ENCODE data around the gene CHCHD6. TPM values are rescaled to one million over a fixed set of nuclear protein-coding genes. Genes with fewer than 3 reads are reported as not detected.

Gene CHCHD6
- total RNA-seq, 1 donor from 2014 or later: 31.0 TPM

GRCh38 chr3:126965526-126966080 lies 261.6 kb downstream of the CHCHD6 start:
- no peak overlapping the region for H3K27ac Mint-ChIP-seq
- no peak for DNase-seq (ENCODE audit: low spot score in 2 of 2, unreplicated experiment in 2 of 2)
- no peaks in the 10 kb centered on the region for H3K9me3 Mint-ChIP-seq
- no peaks in the 10 kb centered on the region for H3K4me1 Mint-ChIP-seq
- no peak overlapping the region for H3K4me3 Mint-ChIP-seq
- peaks cover 2% of the 10 kb centered on the region for H3K36me3 Mint-ChIP-seq
- peaks cover 34% of the 10 kb centered on the region for H3K27me3 Mint-ChIP-seq (ENCODE audit: low read depth)
- TF ChIP-seq CTCF (IDR thresholded peaks at IDR 0.05; ENCODE audit: unreplicated experiment): no peak

GRCh38 chr3:126967386-126967785 lies 263.3 kb downstream of the CHCHD6 start:
- DNase-seq (ENCODE audit: low spot score in 2 of 2, unreplicated experiment in 2 of 2): no peak
- peaks cover 35% of the 10 kb centered on the region for H3K27me3 Mint-ChIP-seq (ENCODE audit: low read depth)
- H3K4me1 Mint-ChIP-seq: no peaks in the 10 kb centered on the region
- H3K9me3 Mint-ChIP-seq: no peaks in the 10 kb centered on the region
- no peak for TF ChIP-seq CTCF (IDR thresholded peaks at IDR 0.05; ENCODE audit: unreplicated experiment)
- no peak overlapping the region for H3K27ac Mint-ChIP-seq
- H3K4me3 Mint-ChIP-seq: no peak overlapping the region
- H3K36me3 Mint-ChIP-seq: peaks cover 2% of the 10 kb centered on the region

- Mint-ChIP-seq H3K36me3 (no peaks in the 10 kb centered on the region), H3K4me1 (no peaks in the 10 kb centered on the region), H3K27me3 (ENCODE audit: low read depth) (peaks cover 35% of the 10 kb centered on the region), H3K9me3 (no peaks in the 10 kb centered on the region), H3K4me3 (no peak overlapping the region), H3K27ac (no peak overlapping the region)
- DNase-seq (ENCODE audit: low spot score in 2 of 2, unreplicated experiment in 2 of 2): no peak
- TF ChIP-seq CTCF (IDR thresholded peaks at IDR 0.05; ENCODE audit: unreplicated experiment): no peak
Observed at GRCh38 chr3:126968391-126969390, 264.7 kb downstream of the CHCHD6 start.

- no peaks in the 10 kb centered on the region for H3K36me3 Mint-ChIP-seq
- peaks cover 6% of the 10 kb centered on the region for H3K9me3 Mint-ChIP-seq
- H3K4me3 Mint-ChIP-seq: no peak overlapping the region
- no peak for DNase-seq (ENCODE audit: low spot score in 2 of 2, unreplicated experiment in 2 of 2)
- H3K27ac Mint-ChIP-seq: no peak overlapping the region
- peaks cover 37% of the 10 kb centered on the region for H3K27me3 Mint-ChIP-seq (ENCODE audit: low read depth)
- H3K4me1 Mint-ChIP-seq: no peaks in the 10 kb centered on the region
- TF ChIP-seq CTCF (IDR thresholded peaks at IDR 0.05; ENCODE audit: unreplicated experiment): no peak
Observed at GRCh38 chr3:126969586-126969985, 265.5 kb downstream of the CHCHD6 start.

- Mint-ChIP-seq H3K36me3 (peaks cover 3% of the 10 kb centered on the region), H3K27ac (no peak overlapping the region), H3K27me3 (ENCODE audit: low read depth) (peaks cover 35% of the 10 kb centered on the region), H3K9me3 (peaks cover 11% of the 10 kb centered on the region), H3K4me1 (no peaks in the 10 kb centered on the region), H3K4me3 (no peak overlapping the region)
- no peak for DNase-seq (ENCODE audit: low spot score in 2 of 2, unreplicated experiment in 2 of 2)
- TF ChIP-seq CTCF (IDR thresholded peaks at IDR 0.05; ENCODE audit: unreplicated experiment): no peak
Observed at GRCh38 chr3:126970101-126970500, 266.1 kb downstream of the CHCHD6 start.
